Measurements from ENCODE around the gene CCN5.
"Not testable (repeated sequence)": the region's sequence is repeated elsewhere in the genome, so short reads cannot be mapped to it uniquely, and the experiment has no call there.

The CCN5 gene

DNA sequence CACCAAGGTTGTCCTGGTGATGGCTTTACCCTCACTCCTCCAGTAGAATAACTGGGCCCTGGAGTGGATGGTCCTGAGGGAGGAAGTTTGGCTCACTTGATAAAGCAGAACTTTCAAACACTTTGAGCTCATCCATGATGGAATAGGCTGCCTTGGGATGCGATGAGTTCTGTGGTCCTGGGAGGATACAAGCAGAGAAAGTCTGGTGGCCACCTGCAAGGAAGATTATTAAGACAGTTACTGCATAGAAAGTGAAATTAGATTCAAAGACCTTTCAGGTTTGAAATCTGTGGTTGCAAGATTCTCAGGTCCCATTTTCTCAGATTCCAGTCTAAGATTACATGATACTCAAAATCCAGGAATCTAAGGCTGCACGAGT is 19.9 kb upstream of the CCN5 start:
- DNase-seq: no peak

DNA sequence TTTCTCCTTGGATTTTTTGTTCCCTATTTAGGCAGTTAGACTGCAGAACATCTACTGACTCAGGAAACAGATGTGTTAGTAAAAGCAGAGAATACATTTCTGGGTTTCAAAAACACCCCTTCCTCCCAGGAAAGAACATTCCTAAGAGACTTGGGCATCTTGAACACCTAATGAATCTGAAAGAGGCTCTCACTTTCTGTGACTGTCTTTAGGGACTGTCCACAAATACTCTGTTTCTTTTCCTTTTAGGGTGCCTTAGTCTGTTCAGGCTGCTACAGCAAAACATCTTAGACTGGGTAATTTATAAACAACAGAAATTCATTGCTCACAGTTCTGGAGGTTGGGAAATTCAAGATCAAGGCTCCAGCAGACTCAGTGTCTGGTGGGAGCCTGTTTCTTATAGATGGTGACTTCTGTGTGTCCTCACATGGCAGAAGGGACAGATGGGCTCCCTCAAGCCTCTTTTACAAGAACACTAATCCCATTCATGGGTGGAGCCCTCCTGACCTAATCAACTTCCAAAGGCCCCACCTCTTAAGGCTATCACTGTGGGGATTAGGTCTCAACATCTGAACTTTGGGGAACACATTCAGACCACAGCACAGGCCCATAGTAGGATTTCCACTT is 19.4 kb upstream of the CCN5 start:
- no peak for DNase-seq

DNA sequence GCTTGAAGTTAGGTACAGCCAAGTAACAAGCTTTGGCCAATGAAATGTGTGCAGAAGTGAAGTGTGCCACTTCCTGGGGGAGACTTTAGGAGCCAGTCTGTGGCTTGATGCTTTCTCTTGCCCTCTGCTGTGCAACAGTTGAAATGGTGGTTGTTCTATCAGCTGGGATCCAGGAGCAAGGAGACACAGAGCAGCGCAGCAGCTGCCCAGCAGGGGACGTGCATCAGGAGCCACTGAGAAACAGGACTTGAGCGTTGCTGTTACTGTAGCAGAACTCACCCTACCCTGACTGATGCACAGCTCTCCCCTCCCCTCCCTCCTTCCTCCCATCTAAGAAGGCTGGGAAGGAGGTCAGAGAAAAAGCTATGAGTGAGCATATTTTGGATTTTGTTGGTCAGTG is 18.9 kb upstream of the CCN5 start:
- peak; percentile 41 for DNase-seq

DNA sequence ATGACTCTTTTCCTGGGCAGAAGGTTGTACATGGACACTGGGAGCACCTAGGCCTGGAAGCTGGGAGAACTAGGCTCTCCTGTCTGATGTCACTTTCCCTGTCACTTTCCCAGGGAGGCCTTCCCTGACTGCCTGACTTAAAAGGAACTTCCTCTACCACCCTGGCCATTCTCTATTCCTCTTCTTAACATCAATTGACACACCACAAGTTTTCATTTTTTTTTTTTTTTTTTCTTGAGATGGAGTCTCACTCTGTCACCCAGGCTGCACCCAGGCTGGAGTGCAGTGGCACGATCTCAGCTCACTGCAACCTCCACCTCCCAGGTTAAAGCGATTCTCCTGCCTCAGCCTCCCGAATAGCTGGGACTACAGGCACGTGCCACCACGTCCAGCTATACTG is 18.1 kb upstream of the CCN5 start:
- not testable (repeated sequence) for DNase-seq

DNA sequence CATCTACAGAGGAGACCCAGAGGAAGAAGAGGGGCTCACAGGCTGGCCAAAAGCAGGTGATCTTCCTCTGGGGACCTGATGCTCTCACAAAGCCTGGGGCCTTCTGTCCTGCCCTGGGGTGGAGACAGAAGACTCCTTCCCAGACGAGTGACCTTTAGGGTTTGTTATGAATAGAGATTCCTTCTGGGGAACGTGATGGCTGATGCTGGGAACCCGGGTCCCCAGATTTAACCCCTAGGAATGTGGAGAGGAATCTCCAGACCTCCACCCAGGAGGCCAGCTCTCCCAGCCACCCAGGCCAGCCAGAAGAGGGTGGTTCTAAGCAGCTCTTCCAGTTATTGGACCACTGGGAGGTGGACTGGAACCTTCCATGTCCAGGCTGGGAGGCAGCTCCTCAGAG is 16.8 kb upstream of the CCN5 start:
- no peak for DNase-seq

DNA sequence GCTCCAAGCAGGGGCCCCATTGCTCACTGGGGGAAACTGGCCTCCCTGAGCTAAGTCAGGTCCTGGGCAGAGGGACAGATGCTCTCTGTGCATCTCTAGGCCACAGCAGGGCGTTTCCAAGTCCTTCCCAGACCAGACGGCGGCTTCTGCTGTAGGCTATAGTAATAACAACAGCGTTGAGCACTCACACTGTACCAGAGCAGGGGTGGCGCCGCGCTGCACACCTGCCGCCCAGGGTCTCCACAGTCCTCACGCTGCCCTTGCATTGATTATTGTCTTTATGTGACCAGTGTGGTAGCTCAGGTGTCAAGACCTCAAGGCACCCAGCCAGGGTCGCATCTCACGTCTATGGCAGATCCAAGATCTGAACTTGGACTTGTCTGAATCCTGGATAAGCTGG is 14.9 kb upstream of the CCN5 start:
- no peak for DNase-seq

DNA sequence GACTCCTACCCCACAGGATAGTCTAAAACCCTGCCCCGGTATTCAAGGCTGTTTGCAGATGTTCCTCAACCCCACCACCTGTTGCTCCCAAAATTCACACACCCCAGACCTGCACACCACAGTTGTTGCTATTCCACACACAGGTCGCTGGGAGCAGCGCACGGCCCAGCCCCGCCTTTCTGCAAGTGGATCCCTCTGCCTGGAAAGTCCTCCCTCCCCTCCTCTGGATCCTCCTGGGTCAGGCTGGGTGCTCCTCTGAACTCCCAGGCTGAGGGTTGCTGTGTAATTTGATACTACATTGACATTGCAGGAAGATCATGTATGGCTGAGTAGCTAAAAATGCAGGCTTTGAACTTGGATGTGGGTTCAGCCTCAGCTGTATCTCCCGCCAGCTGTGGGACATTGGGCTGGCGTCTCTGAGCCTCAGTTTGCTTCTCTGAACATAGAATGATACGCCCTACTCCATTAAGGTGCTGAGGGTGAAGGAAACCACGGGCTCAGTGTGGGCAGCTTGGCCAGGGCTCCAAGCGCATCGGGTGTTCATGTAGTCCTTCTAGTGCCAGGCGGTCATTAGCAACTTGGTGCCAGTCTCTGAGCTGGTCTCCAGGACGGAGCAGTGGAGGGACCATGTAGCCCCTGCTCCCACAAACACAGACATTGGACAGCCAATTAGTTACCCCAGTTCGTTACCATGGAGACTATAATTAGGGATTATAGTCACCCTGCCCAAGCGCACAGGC is 13.9 kb upstream of the CCN5 start:
- no peak for DNase-seq

DNA sequence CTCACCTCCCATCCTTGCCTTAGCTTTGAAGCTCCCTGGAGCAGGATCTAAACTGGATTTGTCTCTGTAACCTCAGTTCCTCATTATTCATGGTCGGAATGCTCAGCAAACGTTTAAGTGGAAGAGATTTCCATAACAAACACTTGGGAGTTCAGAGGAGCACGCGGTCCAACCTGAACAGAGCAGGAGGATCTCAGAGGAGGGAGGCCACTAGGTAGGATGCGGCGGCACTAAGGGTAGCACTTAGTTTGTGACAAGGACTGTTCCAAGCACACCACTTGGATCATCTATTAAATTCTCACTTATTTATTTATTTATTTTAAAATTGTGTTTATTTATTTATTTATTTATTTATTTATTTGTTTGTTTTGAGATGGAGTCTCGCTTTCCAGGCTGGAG is 13.3 kb upstream of the CCN5 start:
- DNase-seq: no peak

DNA sequence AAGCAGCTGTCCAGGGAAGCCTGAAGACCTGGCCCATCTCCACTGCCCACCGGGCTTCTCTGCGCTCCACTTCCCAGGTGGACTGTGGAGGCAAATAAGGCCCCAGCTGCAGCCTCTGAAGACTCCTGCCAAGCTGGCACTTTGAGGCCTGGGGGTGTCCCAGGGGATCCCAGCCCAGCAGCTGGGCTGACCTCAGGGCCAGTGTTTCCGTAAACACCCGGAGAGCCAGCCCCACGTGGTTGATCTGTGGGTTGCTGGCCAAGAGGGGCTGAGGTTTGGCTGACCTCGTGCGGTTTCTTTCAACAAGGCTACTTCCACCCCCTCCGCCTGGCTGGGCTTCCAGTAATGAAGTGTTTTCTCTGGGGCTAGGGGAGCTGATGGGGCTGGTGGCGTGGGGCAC is 12.4 kb upstream of the CCN5 start:
- peak; percentile 35 for DNase-seq

DNA sequence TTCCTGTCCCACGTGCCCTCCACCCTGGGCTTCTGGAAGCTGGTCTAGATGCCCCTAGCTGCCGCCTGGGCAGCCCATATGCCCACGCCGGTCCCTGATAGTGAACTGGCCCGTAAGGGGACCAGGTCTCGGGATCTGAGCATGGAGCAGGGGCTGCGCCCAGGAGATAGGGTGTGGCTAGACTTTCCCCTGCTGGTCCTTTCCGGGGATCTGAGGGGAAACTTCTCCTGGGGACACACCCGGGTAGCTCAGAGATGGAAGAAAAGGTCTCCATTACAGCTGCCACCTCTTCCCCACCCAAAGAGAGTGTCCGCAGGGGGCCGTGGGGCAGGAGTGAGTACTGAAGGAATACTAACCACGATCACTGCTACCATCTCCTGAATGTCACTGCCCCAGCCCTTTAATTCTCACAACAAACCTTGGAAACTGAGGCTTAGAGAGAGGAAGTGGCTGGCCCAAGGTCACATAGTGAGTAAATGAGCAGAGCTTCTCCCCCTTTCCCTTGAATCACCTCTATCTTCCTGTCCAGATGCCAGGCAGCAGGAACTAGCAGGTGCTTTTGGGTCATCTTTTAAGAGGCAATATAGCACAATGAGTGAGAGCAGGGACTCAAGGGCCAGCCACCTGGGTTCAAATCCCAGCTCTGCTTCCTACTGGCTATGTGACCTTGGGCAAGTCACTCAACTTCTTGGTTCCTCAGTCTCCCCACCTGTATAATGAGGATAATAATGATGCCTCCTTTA is 11.8 kb upstream of the CCN5 start:
- no peak for DNase-seq

DNA sequence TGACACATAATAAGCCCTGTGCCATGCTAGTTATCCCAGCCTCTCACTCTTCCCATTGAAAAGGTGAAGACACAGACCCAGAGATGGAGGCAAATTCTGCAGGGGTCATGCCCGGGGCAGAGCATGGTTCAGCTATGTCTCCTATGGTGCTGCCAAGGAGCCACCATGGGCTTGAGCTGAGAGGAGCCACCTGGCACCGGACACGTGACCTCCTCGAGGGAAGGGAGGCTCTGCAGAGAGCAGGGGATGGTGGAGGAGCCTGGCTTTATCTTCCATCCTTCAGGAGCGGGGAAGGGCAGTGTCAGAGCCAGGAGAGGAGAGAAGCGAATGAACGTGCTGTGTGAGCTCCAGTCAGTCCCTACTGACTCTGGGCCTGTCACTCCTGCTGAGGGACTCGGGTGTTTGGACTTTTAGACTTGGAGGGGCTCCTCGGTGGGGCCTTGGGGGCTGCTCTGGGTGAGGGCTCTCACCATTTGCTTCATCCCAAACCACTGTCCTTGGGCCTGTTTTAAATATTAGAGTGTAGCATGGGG is 11.1 kb upstream of the CCN5 start:
- no peak for DNase-seq

DNA sequence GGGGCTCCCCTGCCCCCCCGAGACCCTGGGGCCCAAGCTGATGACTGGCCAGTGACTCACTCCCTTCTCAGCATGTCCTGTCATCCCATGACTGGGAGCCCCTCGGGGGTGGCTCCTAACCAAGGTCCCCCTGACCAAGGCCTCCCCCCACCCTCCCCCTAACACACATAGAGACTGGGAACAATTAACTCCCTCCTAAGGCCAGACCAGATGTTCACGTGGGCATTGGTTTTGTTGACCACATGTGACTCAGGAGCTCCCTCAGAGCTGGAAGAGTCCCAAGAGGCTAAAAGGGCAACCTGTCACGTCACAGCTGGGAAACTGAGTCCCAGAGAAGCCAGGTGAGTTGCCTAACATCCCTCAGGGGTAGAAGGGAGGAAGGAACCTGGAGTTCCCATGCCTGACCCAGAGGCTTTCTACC is 10.6 kb upstream of the CCN5 start:
- no peak for DNase-seq

DNA sequence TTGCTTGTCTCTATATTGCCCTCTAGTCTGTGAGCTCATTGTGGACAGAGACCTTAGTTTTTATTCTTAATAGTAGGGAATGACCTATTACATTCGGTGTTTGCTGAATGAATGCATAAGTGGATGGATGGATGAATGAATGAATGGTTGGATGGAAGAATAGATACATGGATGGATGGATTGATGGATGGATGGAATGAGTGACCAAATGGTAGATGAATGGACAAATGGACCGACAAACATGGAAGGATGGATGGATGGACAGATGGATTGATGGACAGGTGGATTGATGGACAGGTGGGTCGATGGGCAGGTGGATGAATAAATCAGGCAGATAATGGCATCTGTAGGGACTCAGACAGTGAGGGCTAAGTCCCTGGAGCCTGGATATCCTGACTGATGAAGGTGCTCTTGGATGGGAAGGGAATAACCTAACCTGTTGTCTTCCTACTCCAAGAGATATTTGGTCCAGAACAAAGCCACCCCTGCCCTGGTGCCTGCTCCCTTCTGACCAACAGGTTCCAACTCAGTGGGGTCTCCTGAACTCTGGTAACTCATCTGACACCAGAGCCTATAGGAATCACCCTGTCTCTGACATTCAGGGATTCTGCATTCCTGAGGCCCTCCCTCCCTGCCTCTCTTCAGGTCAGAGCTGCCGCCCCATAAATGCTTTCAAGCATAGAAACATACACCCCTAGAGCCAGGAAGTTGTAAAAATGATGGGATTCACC is 9.6 kb upstream of the CCN5 start:
- DNase-seq: no peak

DNA sequence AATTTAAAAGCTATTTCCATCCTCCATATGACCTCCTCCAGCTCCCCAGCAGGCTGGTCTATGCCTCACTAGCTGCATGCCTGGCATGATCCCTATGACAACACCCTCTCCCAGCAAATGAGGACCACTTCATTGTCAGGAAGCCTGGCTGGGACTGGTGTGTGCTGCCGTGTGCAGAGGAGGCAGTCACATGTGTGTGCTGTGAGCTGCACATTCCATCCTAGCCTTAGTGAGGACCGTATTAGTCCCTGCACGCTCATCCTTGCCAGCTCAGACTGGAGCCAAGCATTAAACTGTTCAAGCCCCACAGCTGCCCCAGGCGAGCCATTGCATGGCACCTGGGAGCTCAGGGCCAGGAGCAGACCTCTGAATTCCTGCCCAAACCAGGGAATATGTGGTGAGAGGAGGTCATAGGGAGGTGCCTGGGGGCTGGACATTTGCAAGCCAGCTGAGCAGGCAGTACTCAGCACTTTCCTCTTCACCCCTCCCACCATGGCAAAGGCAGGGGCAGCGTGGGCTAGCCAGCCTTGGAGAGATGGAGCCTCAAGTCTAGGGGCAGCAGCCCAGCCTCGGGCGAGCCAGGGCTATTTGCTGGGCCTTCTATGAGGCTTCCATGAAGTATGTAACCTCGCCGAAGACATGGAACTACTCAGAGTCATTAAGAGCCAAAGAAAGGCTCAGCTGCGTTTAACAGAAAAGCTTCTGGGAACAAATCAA is 8.7 kb upstream of the CCN5 start:
- no peak for DNase-seq

DNA sequence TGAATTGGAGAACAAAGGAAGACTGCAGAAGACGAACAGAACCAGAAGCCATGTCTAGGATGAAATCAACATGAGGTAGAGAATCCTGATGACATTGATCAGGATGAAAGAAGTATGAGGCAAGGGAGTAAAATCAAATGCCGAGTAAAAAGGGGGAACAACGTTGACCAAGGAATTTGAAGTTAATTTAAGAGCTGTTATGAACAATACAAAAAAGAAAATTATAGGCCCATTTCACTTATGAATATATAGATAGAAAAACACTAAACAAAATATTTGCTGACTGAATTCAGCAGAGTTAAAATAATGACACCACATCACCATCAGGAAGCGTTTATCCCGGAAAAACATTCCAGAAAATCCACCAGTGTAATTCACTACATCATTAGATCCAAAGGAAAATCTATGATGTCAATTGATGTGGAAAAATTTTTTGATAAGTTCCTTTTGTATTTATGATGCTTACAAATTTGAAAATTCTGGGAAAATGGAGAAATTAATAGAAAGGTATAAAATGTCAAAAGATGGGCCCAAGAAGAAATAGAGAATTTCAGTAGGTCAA is 8.1 kb upstream of the CCN5 start:
- DNase-seq: no peak

DNA sequence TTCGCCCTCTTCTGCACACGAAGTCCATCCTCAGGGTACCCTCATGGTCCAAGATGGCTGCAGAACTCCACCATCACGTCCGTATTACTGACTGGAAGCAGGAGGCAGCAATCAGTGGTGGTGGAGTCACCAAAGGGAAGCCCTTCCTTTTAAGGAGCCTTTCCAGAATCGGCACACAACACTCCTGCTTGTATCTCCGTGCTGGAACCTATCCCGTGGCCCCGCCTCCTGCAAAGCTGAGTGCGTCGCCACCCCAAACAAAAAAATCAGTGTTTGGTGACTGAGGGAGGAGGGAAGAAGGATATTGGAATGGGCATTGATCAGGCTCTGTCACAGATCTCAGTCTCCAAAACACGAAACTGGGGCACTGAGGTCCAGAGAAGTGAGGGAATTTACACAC is 5.8 kb upstream of the CCN5 start:
- no peak for DNase-seq

DNA sequence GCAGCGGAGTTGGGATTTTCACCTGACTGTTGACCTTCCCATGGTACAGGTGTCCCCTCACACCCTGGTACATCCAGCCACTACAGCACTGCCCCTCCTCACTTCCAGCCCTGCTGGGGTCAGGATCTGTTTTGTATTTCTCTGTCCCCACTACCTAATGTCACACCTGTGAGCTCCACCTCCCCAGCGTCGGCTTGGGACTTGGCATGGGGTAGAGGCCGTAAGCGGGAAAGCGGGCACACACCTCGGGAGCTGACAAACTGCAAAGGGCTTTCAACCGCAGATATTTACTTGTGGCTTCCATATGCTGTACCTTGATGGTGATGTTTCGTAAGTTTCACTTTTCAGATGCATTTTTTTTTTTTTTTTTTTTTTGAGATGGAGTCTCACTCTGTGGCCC is 5.4 kb upstream of the CCN5 start:
- DNase-seq: no peak

DNA sequence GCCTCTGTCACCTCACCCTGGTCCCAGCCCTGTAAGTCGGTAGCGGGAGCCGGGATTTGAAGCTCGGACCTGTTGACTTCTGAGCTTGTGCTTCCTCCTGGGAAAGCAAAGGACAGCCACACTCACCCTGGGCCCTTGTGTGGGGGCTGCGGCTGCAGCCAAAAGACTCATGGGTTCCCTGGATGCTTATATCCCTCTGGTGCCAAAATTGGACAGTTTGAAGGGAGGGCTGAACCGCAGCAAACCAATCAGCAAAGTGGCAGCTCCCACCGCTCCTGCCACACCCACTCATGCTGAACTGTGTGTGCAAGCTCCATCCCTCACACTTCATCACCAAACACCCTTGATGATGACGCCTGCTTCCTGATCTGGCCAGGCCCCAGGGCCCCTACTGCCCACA is 3.9 kb upstream of the CCN5 start:
- no peak for DNase-seq

DNA sequence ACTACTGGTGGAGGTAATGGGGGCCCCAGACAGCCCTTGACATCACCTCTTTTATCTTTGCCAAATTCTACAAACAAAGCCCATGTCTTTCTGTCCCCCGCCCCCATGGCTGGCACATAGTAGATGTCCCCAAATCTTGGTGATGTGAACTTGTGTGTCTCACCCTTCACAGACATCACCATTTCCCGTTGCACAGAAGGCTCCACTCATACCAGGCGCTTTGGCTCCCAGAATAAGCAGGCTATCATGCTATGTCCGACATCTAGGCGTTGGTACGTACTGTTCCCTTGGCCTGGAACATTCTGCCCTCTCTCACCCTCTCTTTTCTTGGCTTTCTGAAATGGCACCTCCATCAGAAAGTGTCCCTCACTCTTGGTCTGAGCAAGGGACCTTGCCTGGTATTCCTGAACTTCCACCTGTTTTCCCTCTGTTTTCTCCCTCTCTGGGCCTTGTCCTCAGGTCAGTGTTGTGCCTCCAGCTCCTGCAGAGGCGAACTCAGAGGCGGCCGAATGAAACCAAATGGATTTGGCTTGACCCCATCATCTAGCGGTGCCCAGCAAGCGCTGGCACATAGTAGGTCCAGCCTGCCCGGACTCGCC is 968 bp upstream of the CCN5 start:
- DNase-seq: peak; percentile 21

DNA sequence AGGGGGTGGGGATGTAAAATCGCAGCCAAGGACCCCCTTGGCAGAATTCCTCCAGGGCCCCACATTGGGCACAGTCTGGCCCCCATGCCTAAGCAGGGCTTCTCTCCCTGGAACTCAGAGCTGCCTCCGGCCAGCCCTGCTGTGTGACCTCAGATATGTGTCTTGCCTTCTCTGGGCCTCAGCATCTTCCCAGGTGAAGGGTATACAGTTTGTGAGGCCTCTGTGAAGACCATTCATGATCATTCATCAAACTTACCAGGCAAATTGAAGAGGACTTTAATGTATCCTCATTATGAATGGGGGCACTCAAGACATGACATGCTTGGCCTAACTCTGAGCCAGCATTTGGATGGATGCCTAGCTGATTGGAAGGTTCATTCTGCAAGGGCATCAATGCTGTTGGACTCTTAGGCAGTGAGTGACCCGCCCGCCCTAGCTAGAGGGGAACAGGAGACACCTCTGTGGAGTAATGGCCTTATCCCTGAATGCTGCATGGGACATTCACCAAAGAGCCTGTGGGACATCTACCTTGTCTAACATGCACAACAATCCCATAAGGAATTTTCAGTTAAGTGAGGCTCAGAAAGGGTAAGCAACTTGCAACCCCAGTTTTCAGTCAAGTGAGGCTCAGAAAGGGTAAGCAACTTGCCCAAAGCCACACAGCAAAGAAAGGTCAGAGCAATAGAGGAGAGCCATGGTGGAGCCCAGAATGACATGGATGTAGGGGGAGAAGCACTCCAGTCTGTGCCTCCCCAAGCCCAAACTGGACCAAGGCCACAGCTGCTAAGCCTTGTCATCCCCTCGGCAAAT is 535 bp downstream of the CCN5 start:
- DNase-seq: no peak
